DOHH2 (cell line): ENCODE results near the gene ZBTB16.

Experiments used
- H3F3A ChIP-seq: fragments of 200-600 bp; sonication (generic), shearing (Covaris generic); 2 replicates; pipeline ENCODE4 v1.6.0; 2016; ENCODE audit warnings: antibody characterized with exemption, mild to moderate bottlenecking; ENCODE audit not compliant: control insufficient read depth, insufficient read depth
- H3K27ac ChIP-seq: fragments of 200-600 bp; sonication (generic); 2 replicates; pipeline ENCODE4 v1.5.1; 2014; ENCODE audit warnings: low read depth, mild to moderate bottlenecking, low read length, moderate library complexity
- H3K27me3 ChIP-seq: fragments of 200-600 bp; sonication (generic); 2 replicates; pipeline ENCODE4 v1.6.1; 2014; ENCODE audit warnings: mild to moderate bottlenecking, low read length, mixed read lengths; ENCODE audit not compliant: control insufficient read depth
- H3K36me3 ChIP-seq: fragments of 200-600 bp; sonication (generic); 2 replicates; pipeline ENCODE4 v1.6.1; 2014; ENCODE audit warnings: mild to moderate bottlenecking, low read length, moderate library complexity, mixed read lengths; ENCODE audit not compliant: control insufficient read depth
- H3K4me1 ChIP-seq: fragments of 200-600 bp; sonication (generic); 2 replicates; pipeline ENCODE4 v1.6.1; 2014; ENCODE audit warnings: mild to moderate bottlenecking, low read length, mixed read lengths; ENCODE audit not compliant: control insufficient read depth
- H3K4me2 ChIP-seq: fragments of 200-600 bp; sonication (generic); 2 replicates; pipeline ENCODE4 v1.6.0; 2014; ENCODE audit warnings: mild to moderate bottlenecking, low read length, moderate library complexity
- H3K4me3 ChIP-seq: fragments of 200-600 bp; sonication (generic); 2 replicates; pipeline ENCODE4 v1.5.1; 2014; ENCODE audit warnings: mild to moderate bottlenecking, low read length, mixed read lengths
- H3K79me2 ChIP-seq: fragments of 200-600 bp; sonication (generic); 2 replicates; pipeline ENCODE4 v1.6.1; 2014; ENCODE audit warnings: mild to moderate bottlenecking, low read length, mixed read lengths; ENCODE audit not compliant: control insufficient read depth
- H3K9me2 ChIP-seq: fragments of 200-600 bp; sonication (generic); replicated peaks from 2 replicates; pipeline ENCODE4 v1.6.1; 2014; ENCODE audit warnings: mild to moderate bottlenecking, low read length, mixed read lengths; ENCODE audit not compliant: control insufficient read depth
- H3K9me3 ChIP-seq: fragments of 200-600 bp; sonication (generic); 2 replicates; pipeline ENCODE4 v1.6.1; 2014; ENCODE audit warnings: antibody characterized with exemption, low read length, mixed read lengths; ENCODE audit not compliant: control insufficient read depth, insufficient read depth
- H4K20me1 ChIP-seq: fragments of 200-600 bp; sonication (generic); 2 replicates; pipeline ENCODE4 v1.6.0; 2014; ENCODE audit warnings: low read depth, mild to moderate bottlenecking, antibody characterized with exemption, low read length, moderate library complexity; ENCODE audit not compliant: control insufficient read depth, insufficient read depth
- EZH2phosphoT487 ChIP-seq: fragments of 200-600 bp; sonication (generic); IDR thresholded peaks from 2 replicates; pipeline ENCODE4 v1.6.1; 2017; ENCODE audit warnings: borderline replicate concordance, mild to moderate bottlenecking, antibody characterized with exemption, low read length, moderate library complexity, mixed read lengths
- TF ChIP-seq, protein P1 (sequence below): fragments of 200-600 bp; sonication (generic); IDR thresholded peaks from one replicate; pipeline ENCODE4 v1.5.1; 2014; ENCODE audit warnings: antibody characterized with exemption, mild to moderate bottlenecking, low read depth, low read length; ENCODE audit not compliant: poor library complexity, severe bottlenecking

The ZBTB16 gene

DNA sequence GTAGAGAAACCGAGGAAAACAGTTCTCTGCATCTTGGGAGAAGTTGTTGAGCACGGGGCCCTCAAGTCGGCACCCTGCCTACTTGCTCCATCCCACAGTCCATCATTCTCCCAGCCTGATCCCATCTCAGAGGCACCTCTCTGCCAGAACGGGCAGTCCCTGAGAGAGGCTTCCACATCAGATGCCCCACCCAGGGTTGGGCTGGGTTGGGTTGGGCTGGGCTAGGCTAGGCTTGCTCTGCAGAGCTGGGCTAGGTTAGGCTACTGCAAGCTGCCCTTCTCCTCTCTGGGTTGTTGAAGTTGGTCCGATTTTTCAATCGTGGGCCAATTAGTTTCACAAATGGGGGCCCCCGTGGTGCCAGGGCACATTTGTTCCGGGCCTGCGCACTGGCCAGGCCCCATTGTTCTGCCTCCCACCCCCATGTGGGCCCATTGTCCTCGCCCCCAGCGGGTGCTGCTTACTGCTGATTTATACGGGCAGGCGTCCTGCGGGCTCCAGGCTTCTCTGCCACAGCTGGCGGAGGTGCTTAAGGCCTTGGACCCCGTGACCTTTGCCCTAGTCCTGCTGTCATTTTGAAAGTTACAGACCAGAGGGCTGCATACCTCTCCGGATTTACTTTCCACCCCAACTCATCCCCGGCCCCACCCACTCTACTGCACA is 173.0 kb downstream of the ZBTB16 start:
- H3K9me2 ChIP-seq = no peaks in the 10 kb centered on the region
- TF ChIP-seq, protein P1, sequence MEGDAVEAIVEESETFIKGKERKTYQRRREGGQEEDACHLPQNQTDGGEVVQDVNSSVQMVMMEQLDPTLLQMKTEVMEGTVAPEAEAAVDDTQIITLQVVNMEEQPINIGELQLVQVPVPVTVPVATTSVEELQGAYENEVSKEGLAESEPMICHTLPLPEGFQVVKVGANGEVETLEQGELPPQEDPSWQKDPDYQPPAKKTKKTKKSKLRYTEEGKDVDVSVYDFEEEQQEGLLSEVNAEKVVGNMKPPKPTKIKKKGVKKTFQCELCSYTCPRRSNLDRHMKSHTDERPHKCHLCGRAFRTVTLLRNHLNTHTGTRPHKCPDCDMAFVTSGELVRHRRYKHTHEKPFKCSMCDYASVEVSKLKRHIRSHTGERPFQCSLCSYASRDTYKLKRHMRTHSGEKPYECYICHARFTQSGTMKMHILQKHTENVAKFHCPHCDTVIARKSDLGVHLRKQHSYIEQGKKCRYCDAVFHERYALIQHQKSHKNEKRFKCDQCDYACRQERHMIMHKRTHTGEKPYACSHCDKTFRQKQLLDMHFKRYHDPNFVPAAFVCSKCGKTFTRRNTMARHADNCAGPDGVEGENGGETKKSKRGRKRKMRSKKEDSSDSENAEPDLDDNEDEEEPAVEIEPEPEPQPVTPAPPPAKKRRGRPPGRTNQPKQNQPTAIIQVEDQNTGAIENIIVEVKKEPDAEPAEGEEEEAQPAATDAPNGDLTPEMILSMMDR = no peak
- no peak for TF ChIP-seq EZH2phosphoT487
- no peaks in the 10 kb centered on the region for H3K9me3 ChIP-seq
- peaks cover 14% of the 10 kb centered on the region for H3K27me3 ChIP-seq
- no peak overlapping the region for H3K4me3 ChIP-seq
- H3F3A ChIP-seq = no peaks in the 10 kb centered on the region
- H3K4me1 ChIP-seq = no peaks in the 10 kb centered on the region
- no peaks in the 10 kb centered on the region for H3K79me2 ChIP-seq
- no peak overlapping the region for H3K27ac ChIP-seq
- no peaks in the 10 kb centered on the region for H4K20me1 ChIP-seq
- H3K4me2 ChIP-seq = no peak overlapping the region
- H3K36me3 ChIP-seq = no peaks in the 10 kb centered on the region

GRCh38 chr11:114233755-114234154 is 174.2 kb downstream of the ZBTB16 start:
- Histone ChIP-seq H3F3A (no peaks in the 10 kb centered on the region), H3K79me2 (no peaks in the 10 kb centered on the region), H3K4me1 (no peaks in the 10 kb centered on the region), H3K36me3 (no peaks in the 10 kb centered on the region), H4K20me1 (no peaks in the 10 kb centered on the region), H3K9me3 (no peaks in the 10 kb centered on the region), H3K4me3 (no peak overlapping the region), H3K9me2 (no peaks in the 10 kb centered on the region), H3K4me2 (no peak overlapping the region), H3K27me3 (peaks cover 14% of the 10 kb centered on the region), H3K27ac (no peak overlapping the region)
- TF ChIP-seq, protein P1 = no peak
- no peak for TF ChIP-seq EZH2phosphoT487

- peaks cover 11% of the 10 kb centered on the region for H3K27me3 ChIP-seq
- H3K9me2 ChIP-seq = no peaks in the 10 kb centered on the region
- H3F3A ChIP-seq = no peaks in the 10 kb centered on the region
- H3K4me2 ChIP-seq = no peak overlapping the region
- H3K4me1 ChIP-seq = no peaks in the 10 kb centered on the region
- H3K9me3 ChIP-seq = no peaks in the 10 kb centered on the region
- no peak for TF ChIP-seq EZH2phosphoT487
- TF ChIP-seq, protein P1 = no peak
- no peaks in the 10 kb centered on the region for H3K79me2 ChIP-seq
- H3K4me3 ChIP-seq = no peak overlapping the region
- no peaks in the 10 kb centered on the region for H4K20me1 ChIP-seq
- no peaks in the 10 kb centered on the region for H3K36me3 ChIP-seq
- H3K27ac ChIP-seq = no peak overlapping the region
Measured at GRCh38 chr11:114236829-114237228, 177.3 kb downstream of the ZBTB16 start.
